Measurements from ENCODE around the gene WDR33.

Gene WDR33

GRCh38 chr2:127792805-127793204, 18.2 kb downstream of the WDR33 start:
- TF ChIP-seq EZH2 (IDR thresholded peaks at IDR 0.05; ENCODE audit: borderline replicate concordance, low read length) (no peak), CTCF (IDR thresholded peaks at IDR 0.05; ENCODE audit: low read length) (no peak)

GRCh38 chr2:127790694-127791529, 20.1 kb downstream of the WDR33 start:
- peaks cover 70% of the 10 kb centered on the region for H3K79me2 ChIP-seq (ENCODE audit: insufficient read depth, low read length)
- H3K9me3 ChIP-seq (ENCODE audit: low read length): no peaks in the 10 kb centered on the region
- no peaks in the 10 kb centered on the region for H3K9me2 ChIP-seq (ENCODE audit: low read depth, low read length)
- no peaks in the 10 kb centered on the region for H4K20me1 ChIP-seq (ENCODE audit: insufficient read depth, low read length)
- no peak overlapping the region for H3K9ac ChIP-seq (ENCODE audit: low read length)
- no peak overlapping the region for H3K4me2 ChIP-seq (ENCODE audit: low read length)
- no peak overlapping the region for H3K27ac ChIP-seq (ENCODE audit: low read depth, low read length, poor library complexity, severe bottlenecking)
- peaks cover 53% of the 10 kb centered on the region for H3K36me3 ChIP-seq (ENCODE audit: insufficient read depth, low read length)
- no peak overlapping the region for H2AFZ ChIP-seq (ENCODE audit: low read length)
- no peak overlapping the region for H3K4me3 ChIP-seq (ENCODE audit: low read depth, low read length, poor library complexity, severe bottlenecking)
- no peak for TF ChIP-seq CTCF (IDR thresholded peaks at IDR 0.05; ENCODE audit: low read length)
- no peak for TF ChIP-seq EZH2 (IDR thresholded peaks at IDR 0.05; ENCODE audit: borderline replicate concordance, low read length)
- H3F3A ChIP-seq (ENCODE audit: insufficient read depth, low read length): no peaks in the 10 kb centered on the region
- no peaks in the 10 kb centered on the region for H3K27me3 ChIP-seq (ENCODE audit: insufficient read depth, low read length)
- H3K4me1 ChIP-seq (ENCODE audit: insufficient read depth, low read length, severe bottlenecking): peaks cover 8% of the 10 kb centered on the region

More at GRCh38 chr2:127792805-127793204, 18.2 kb downstream of the WDR33 start:
- H3K9me3 ChIP-seq (ENCODE audit: low read length): no peaks in the 10 kb centered on the region
- no peak overlapping the region for H3K4me2 ChIP-seq (ENCODE audit: low read length)
- no peaks in the 10 kb centered on the region for H4K20me1 ChIP-seq (ENCODE audit: insufficient read depth, low read length)
- H3K27ac ChIP-seq (ENCODE audit: low read depth, low read length, poor library complexity, severe bottlenecking): no peak overlapping the region
- no peaks in the 10 kb centered on the region for H3K9me2 ChIP-seq (ENCODE audit: low read depth, low read length)
- no peaks in the 10 kb centered on the region for H3F3A ChIP-seq (ENCODE audit: insufficient read depth, low read length)
- H3K27me3 ChIP-seq (ENCODE audit: insufficient read depth, low read length): no peaks in the 10 kb centered on the region
- no peak overlapping the region for H3K9ac ChIP-seq (ENCODE audit: low read length)
- peaks cover 81% of the 10 kb centered on the region for H3K79me2 ChIP-seq (ENCODE audit: insufficient read depth, low read length)
- H3K4me1 ChIP-seq (ENCODE audit: insufficient read depth, low read length, severe bottlenecking): peaks cover 15% of the 10 kb centered on the region
- no peak overlapping the region for H3K4me3 ChIP-seq (ENCODE audit: low read depth, low read length, poor library complexity, severe bottlenecking)
- H2AFZ ChIP-seq (ENCODE audit: low read length): no peak overlapping the region
- H3K36me3 ChIP-seq (ENCODE audit: insufficient read depth, low read length): peaks cover 66% of the 10 kb centered on the region

GRCh38 chr2:127786048-127786809, 24.7 kb downstream of the WDR33 start:
- no peaks in the 10 kb centered on the region; the same call in 1 of the 2 replicates for H4K20me1 ChIP-seq (ENCODE audit: insufficient read depth, low read length)

More at GRCh38 chr2:127786048-127786809, 24.7 kb downstream of the WDR33 start:
- Histone ChIP-seq H3K9me2 (ENCODE audit: low read depth, low read length) (no peaks in the 10 kb centered on the region), H3K9me3 (ENCODE audit: low read length) (no peaks in the 10 kb centered on the region), H2AFZ (ENCODE audit: low read length) (no peak overlapping the region), H3K27ac (ENCODE audit: low read depth, low read length, poor library complexity, severe bottlenecking) (no peak overlapping the region), H3K36me3 (ENCODE audit: insufficient read depth, low read length) (peaks cover 50% of the 10 kb centered on the region), H3F3A (ENCODE audit: insufficient read depth, low read length) (no peaks in the 10 kb centered on the region), H3K4me3 (ENCODE audit: low read depth, low read length, poor library complexity, severe bottlenecking) (no peak overlapping the region), H3K4me2 (ENCODE audit: low read length) (no peak overlapping the region), H3K27me3 (ENCODE audit: insufficient read depth, low read length) (no peaks in the 10 kb centered on the region), H3K79me2 (ENCODE audit: insufficient read depth, low read length) (peaks cover 69% of the 10 kb centered on the region), H3K9ac (ENCODE audit: low read length) (no peak overlapping the region), H3K4me1 (ENCODE audit: insufficient read depth, low read length, severe bottlenecking) (no peaks in the 10 kb centered on the region)
- TF ChIP-seq CTCF (IDR thresholded peaks at IDR 0.05; ENCODE audit: low read length) (no peak), EZH2 (IDR thresholded peaks at IDR 0.05; ENCODE audit: borderline replicate concordance, low read length) (no peak)

Measured in OCI-LY1 (cell line).